KMS-11 (cell line): Measurements from ENCODE around the gene CCL2.

Experiments
- H2AFZ ChIP-seq: fragments of 200-600 bp; sonication (generic); 2 replicates; pipeline ENCODE4 v1.6.1; 2016; ENCODE audit warnings: antibody characterized with exemption, mixed run types, low read depth
- H3K27ac ChIP-seq: fragments of 200-600 bp; sonication (generic); 2 replicates; pipeline ENCODE4 v1.6.1; 2016; ENCODE audit warnings: mild to moderate bottlenecking, mixed run types
- H3K27me3 ChIP-seq: fragments of 200-600 bp; sonication (generic); 2 replicates; pipeline ENCODE4 v1.6.1; 2017; ENCODE audit warnings: mild to moderate bottlenecking, low read depth, mixed run types, moderate library complexity; ENCODE audit not compliant: insufficient read depth
- H3K36me3 ChIP-seq: fragments of 200-600 bp; sonication (generic); 2 replicates; pipeline ENCODE4 v1.6.1; 2017; ENCODE audit warnings: mild to moderate bottlenecking, mixed run types; ENCODE audit not compliant: insufficient read depth
- H3K4me1 ChIP-seq: fragments of 200-600 bp; sonication (generic); 2 replicates; pipeline ENCODE4 v1.6.1; 2016; ENCODE audit warnings: mild to moderate bottlenecking, low read depth, mixed run types; ENCODE audit not compliant: poor library complexity, severe bottlenecking
- H3K4me2 ChIP-seq: fragments of 200-600 bp; sonication (generic); 2 replicates; pipeline ENCODE4 v1.7.0; 2016; ENCODE audit warnings: mild to moderate bottlenecking, mixed run types
- H3K4me3 ChIP-seq: fragments of 200-600 bp; sonication (generic); IDR thresholded peaks from 2 replicates; pipeline ENCODE4 v1.6.1; 2017; ENCODE audit warnings: low read depth, low read length, mixed read lengths; ENCODE audit not compliant: insufficient read depth
- H3K79me2 ChIP-seq: fragments of 200-600 bp; sonication (generic); 2 replicates; pipeline ENCODE4 v1.6.1; 2016; ENCODE audit warnings: low read depth, mixed run types; ENCODE audit not compliant: insufficient read depth
- H3K9ac ChIP-seq: fragments of 200-600 bp; sonication (generic); 2 replicates; pipeline ENCODE4 v1.6.1; 2016; ENCODE audit warnings: mild to moderate bottlenecking, mixed run types
- H4K20me1 ChIP-seq: fragments of 200-600 bp; sonication (generic); 2 replicates; pipeline ENCODE4 v1.6.1; 2016; ENCODE audit warnings: mild to moderate bottlenecking, mixed run types; ENCODE audit not compliant: insufficient read depth
- TF ChIP-seq, protein P1 (sequence below): fragments of 200-600 bp; sonication (generic); conservative IDR thresholded peaks from 2 replicates; pipeline ENCODE4 v1.6.1; 2017; ENCODE audit warnings: low read depth, mild to moderate bottlenecking, antibody characterized with exemption, low read length, moderate library complexity, mixed read lengths

Gene CCL2

DNA sequence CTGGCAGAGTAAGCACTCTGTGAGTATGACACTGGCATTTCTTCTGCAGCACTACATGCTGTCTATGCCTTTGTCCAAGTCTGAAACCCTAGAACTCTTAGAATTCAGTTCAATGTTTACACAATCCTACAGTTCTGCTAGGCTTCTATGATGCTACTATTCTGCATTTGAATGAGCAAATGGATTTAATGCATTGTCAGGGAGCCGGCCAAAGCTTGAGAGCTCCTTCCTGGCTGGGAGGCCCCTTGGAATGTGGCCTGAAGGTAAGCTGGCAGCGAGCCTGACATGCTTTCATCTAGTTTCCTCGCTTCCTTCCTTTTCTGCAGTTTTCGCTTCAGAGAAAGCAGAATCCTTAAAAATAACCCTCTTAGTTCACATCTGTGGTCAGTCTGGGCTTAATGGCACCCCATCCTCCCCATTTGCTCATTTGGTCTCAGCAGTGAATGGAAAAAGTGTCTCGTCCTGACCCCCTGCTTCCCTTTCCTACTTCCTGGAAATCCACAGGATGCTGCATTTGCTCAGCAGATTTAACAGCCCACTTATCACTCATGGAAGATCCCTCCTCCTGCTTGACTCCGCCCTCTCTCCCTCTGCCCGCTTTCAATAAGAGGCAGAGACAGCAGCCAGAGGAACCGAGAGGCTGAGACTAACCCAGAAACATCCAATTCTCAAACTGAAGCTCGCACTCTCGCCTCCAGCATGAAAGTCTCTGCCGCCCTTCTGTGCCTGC, at the start of gene CCL2:
TSS of gene CCL2 (plus strand) at position 635 of the 730 bp plus-strand sequence. CDS start at position 700, 65 bp downstream.
- Histone ChIP-seq H2AFZ (no peak within 1 kb of the TSS), H3K4me3 (no peak within 1 kb of the TSS), H3K4me1 (peaks cover 3% of the 10 kb centered on the region), H3K27me3 (no peaks in the 10 kb centered on the region), H3K4me2 (no peak within 1 kb of the TSS), H3K27ac (no peak within 1 kb of the TSS), H3K9ac (no peak within 1 kb of the TSS), H3K36me3 (no peaks in the 10 kb centered on the region), H3K79me2 (no peaks in the 10 kb centered on the region), H4K20me1 (no peaks in the 10 kb centered on the region)
- TF ChIP-seq, protein P1, sequence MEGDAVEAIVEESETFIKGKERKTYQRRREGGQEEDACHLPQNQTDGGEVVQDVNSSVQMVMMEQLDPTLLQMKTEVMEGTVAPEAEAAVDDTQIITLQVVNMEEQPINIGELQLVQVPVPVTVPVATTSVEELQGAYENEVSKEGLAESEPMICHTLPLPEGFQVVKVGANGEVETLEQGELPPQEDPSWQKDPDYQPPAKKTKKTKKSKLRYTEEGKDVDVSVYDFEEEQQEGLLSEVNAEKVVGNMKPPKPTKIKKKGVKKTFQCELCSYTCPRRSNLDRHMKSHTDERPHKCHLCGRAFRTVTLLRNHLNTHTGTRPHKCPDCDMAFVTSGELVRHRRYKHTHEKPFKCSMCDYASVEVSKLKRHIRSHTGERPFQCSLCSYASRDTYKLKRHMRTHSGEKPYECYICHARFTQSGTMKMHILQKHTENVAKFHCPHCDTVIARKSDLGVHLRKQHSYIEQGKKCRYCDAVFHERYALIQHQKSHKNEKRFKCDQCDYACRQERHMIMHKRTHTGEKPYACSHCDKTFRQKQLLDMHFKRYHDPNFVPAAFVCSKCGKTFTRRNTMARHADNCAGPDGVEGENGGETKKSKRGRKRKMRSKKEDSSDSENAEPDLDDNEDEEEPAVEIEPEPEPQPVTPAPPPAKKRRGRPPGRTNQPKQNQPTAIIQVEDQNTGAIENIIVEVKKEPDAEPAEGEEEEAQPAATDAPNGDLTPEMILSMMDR, result no peak

DNA sequence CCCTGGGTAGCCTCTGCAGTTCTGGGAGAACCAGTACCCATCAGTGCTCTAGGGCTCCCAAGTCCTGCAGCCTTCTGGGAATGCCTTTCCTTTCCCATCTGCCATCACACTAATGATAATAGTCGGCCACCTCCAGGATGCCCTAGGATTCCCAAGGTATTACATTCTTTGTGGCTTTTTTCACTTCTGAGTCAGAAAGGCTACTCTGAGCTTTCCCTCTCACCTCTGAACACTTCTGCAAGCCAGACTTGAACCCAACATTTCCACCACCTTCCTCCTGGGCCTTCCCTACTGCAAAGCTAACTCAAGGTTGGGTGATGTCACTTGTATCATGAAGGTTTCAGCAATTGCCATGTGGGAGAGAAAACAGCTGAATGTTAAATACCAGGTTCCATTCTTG, 49.7 kb upstream of the CCL2 start:
- H3K9ac ChIP-seq, result no peak overlapping the region
- H3K36me3 ChIP-seq, result no peaks in the 10 kb centered on the region
- no peak overlapping the region for H3K4me2 ChIP-seq
- no peak overlapping the region for H2AFZ ChIP-seq
- H3K27me3 ChIP-seq, result no peaks in the 10 kb centered on the region
- TF ChIP-seq, protein P1, result no peak
- no peaks in the 10 kb centered on the region for H3K79me2 ChIP-seq
- no peaks in the 10 kb centered on the region for H4K20me1 ChIP-seq
- H3K4me3 ChIP-seq, result no peak overlapping the region
- no peaks in the 10 kb centered on the region for H3K4me1 ChIP-seq
- H3K27ac ChIP-seq, result no peak overlapping the region

DNA sequence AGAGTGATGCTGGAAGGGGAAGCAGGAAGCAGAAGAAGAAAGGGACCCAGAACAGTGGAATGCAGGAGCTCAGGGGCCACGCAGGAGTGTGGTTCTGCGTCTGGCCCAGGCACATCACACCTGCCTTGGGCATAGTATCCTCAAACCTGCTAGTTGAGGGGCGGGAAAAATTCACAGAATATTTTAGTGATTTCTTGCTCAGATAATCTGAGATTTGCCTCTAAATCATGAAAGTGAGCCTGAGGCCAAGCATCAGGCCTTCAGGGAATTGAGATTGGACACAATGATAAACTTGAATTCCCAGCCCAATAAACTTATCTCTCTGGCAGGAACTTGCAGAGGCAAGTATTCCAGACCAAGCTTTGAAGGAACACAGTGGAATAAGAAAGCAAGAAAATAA, 48.5 kb upstream of the CCL2 start:
- no peak overlapping the region for H3K4me2 ChIP-seq
- no peak overlapping the region for H3K9ac ChIP-seq
- no peaks in the 10 kb centered on the region for H3K27me3 ChIP-seq
- no peaks in the 10 kb centered on the region for H4K20me1 ChIP-seq
- H3K4me1 ChIP-seq, result no peaks in the 10 kb centered on the region
- H3K36me3 ChIP-seq, result no peaks in the 10 kb centered on the region
- no peaks in the 10 kb centered on the region for H3K79me2 ChIP-seq
- TF ChIP-seq, protein P1, result no peak
- H3K4me3 ChIP-seq, result no peak overlapping the region
- H2AFZ ChIP-seq, result no peak overlapping the region
- H3K27ac ChIP-seq, result no peak overlapping the region

DNA sequence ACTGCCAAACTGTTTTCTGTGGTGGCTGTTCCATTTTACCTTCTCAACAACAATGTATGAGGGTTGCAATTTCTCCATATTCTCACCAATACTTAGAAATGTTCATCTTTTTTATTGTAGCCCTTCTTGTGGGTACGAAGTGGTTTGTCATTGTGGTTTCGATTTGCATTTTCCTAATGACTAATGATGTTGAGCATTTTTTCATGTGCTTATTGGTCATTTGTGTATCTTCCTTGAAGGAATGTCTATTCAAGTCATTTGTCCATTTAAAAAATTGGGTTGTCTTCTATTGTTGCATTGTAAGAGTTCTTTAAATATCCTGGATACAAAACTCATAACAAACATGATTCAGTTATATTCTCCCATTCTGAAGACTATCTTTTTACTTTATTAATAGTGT, 47.5 kb upstream of the CCL2 start:
- H3K4me2 ChIP-seq, result no peak overlapping the region
- no peaks in the 10 kb centered on the region for H3K79me2 ChIP-seq
- H3K4me3 ChIP-seq, result no peak overlapping the region
- H3K9ac ChIP-seq, result no peak overlapping the region
- H3K36me3 ChIP-seq, result no peaks in the 10 kb centered on the region
- H3K4me1 ChIP-seq, result no peaks in the 10 kb centered on the region
- no peak overlapping the region for H3K27ac ChIP-seq
- TF ChIP-seq, protein P1, result no peak
- no peaks in the 10 kb centered on the region for H3K27me3 ChIP-seq
- H4K20me1 ChIP-seq, result no peaks in the 10 kb centered on the region
- no peak overlapping the region for H2AFZ ChIP-seq
